ENCODE data around the gene LIN7A.

Gene LIN7A

DNA sequence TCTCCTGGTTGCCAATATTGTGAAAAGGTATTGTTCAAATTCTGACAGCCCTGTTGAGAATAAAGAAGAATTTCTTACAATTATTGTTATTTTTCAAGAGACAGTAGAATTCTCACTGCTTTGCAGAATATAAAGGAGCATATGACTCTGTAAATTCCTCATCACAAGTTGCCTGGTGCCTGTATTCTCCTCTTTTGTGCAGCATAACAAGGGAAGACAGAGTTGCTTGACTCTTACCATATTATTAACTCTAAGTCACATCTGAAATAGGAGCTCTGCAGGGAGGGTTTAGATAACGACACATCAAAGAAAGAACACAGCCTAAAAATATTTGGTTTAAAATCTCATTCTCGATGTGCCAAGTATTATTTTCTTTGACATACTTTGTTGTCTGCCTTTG is 189.9 kb downstream of the LIN7A start:
- TF ChIP-seq, protein P1, sequence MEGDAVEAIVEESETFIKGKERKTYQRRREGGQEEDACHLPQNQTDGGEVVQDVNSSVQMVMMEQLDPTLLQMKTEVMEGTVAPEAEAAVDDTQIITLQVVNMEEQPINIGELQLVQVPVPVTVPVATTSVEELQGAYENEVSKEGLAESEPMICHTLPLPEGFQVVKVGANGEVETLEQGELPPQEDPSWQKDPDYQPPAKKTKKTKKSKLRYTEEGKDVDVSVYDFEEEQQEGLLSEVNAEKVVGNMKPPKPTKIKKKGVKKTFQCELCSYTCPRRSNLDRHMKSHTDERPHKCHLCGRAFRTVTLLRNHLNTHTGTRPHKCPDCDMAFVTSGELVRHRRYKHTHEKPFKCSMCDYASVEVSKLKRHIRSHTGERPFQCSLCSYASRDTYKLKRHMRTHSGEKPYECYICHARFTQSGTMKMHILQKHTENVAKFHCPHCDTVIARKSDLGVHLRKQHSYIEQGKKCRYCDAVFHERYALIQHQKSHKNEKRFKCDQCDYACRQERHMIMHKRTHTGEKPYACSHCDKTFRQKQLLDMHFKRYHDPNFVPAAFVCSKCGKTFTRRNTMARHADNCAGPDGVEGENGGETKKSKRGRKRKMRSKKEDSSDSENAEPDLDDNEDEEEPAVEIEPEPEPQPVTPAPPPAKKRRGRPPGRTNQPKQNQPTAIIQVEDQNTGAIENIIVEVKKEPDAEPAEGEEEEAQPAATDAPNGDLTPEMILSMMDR (IDR thresholded peaks at IDR 0.05; ENCODE audit: low read length), result no peak
- no peak for TF ChIP-seq EZH2 (IDR thresholded peaks at IDR 0.05; ENCODE audit: borderline replicate concordance, low read length)
- Histone ChIP-seq H3K27ac (ENCODE audit: low read depth, low read length, poor library complexity, severe bottlenecking) (no peak overlapping the region), H3K9me2 (ENCODE audit: low read depth, low read length) (no peaks in the 10 kb centered on the region), H3K79me2 (ENCODE audit: insufficient read depth, low read length) (no peaks in the 10 kb centered on the region), H3F3A (ENCODE audit: insufficient read depth, low read length) (no peaks in the 10 kb centered on the region), H4K20me1 (ENCODE audit: insufficient read depth, low read length) (no peaks in the 10 kb centered on the region), H3K4me1 (ENCODE audit: insufficient read depth, low read length, severe bottlenecking) (no peaks in the 10 kb centered on the region), H3K9me3 (ENCODE audit: low read length) (no peaks in the 10 kb centered on the region), H3K9ac (ENCODE audit: low read length) (no peak overlapping the region), H3K4me2 (ENCODE audit: low read length) (no peak overlapping the region), H3K4me3 (ENCODE audit: low read depth, low read length, poor library complexity, severe bottlenecking) (no peak overlapping the region), H3K36me3 (ENCODE audit: insufficient read depth, low read length) (no peaks in the 10 kb centered on the region), H3K27me3 (ENCODE audit: insufficient read depth, low read length) (no peaks in the 10 kb centered on the region), H2AFZ (ENCODE audit: low read length) (no peak overlapping the region)

DNA sequence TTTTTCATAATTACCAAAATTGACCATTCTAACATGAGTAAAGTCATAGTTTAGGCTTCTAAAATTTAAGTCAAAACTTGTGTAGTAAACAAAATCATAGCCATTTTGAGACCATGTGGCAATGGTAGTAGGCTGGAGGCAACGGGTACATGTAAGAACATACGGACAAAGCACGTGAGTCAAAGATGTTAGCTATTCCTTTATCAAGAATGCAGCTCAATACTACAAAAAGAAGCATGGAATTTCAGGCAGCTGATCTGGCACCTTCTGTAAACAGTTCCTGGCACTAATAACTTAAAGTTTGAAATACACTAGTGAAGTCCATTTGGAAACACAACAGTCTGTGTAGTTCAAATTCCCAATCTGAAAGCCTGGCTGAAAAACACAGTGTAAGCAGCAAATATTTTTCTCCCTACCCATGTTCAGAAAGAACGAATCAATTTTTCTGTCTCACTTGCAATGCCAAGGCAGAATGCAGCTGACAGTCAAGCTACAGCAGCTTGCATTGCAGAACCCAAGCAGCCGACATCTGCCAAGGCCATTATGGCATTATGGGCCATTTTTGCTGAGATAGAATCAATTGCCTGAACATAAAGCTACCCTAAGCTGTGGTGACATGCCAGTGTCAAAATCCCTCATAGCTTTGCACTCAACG is 191.8 kb downstream of the LIN7A start:
- Histone ChIP-seq H3F3A (ENCODE audit: insufficient read depth, low read length) (no peaks in the 10 kb centered on the region), H3K4me2 (ENCODE audit: low read length) (no peak overlapping the region), H3K4me1 (ENCODE audit: insufficient read depth, low read length, severe bottlenecking) (no peaks in the 10 kb centered on the region), H3K36me3 (ENCODE audit: insufficient read depth, low read length) (no peaks in the 10 kb centered on the region), H3K27me3 (ENCODE audit: insufficient read depth, low read length) (no peaks in the 10 kb centered on the region), H4K20me1 (ENCODE audit: insufficient read depth, low read length) (no peaks in the 10 kb centered on the region), H3K27ac (ENCODE audit: low read depth, low read length, poor library complexity, severe bottlenecking) (no peak overlapping the region), H3K9me3 (ENCODE audit: low read length) (no peaks in the 10 kb centered on the region), H3K4me3 (ENCODE audit: low read depth, low read length, poor library complexity, severe bottlenecking) (no peak overlapping the region), H2AFZ (ENCODE audit: low read length) (no peak overlapping the region), H3K9me2 (ENCODE audit: low read depth, low read length) (no peaks in the 10 kb centered on the region), H3K9ac (ENCODE audit: low read length) (no peak overlapping the region), H3K79me2 (ENCODE audit: insufficient read depth, low read length) (no peaks in the 10 kb centered on the region)
- TF ChIP-seq EZH2 (IDR thresholded peaks at IDR 0.05; ENCODE audit: borderline replicate concordance, low read length), result no peak
- TF ChIP-seq, protein P1 (IDR thresholded peaks at IDR 0.05; ENCODE audit: low read length), result no peak

Measured in OCI-LY1 (cell line).